Thoracic aorta (tissue), 2 donors: ENCODE measurements around the gene FBXW4. TPM values are rescaled to one million over a fixed set of nuclear protein-coding genes. Genes with fewer than 3 reads are reported as not detected.

Experiments
- ATAC-seq: fragments of 150-250 bp; one replicate; pipeline ENCODE4 v1.8.0; 2017; ENCODE audit warnings: low read depth; ENCODE audit not compliant: insufficient number of reproducible peaks, low FRiP score
- DNase-seq: peaks from one replicate; pipeline ENCODE4 v3.0.0-alpha.2; 2020; ENCODE audit warnings: low spot score
- H3K27ac ChIP-seq, 2 donors: fragments of 200-600 bp; sonication (generic); 1 replicate in 1 of 2; 2 replicates in 1 of 2; pipeline ENCODE4 v1.5.1; 2016; ENCODE audit warnings: mild to moderate bottlenecking in 2 of 2, moderate library complexity in 2 of 2
- H3K27me3 ChIP-seq: fragments of 200-600 bp; sonication (generic); replicated peaks from 2 replicates; pipeline ENCODE4 v1.6.0; 2016; ENCODE audit warnings: mild to moderate bottlenecking; ENCODE audit not compliant: insufficient read depth
- H3K36me3 ChIP-seq: fragments of 200-600 bp; sonication (generic); one replicate; pipeline ENCODE4 v1.5.1; 2016
- H3K4me1 ChIP-seq, 2 donors: fragments of 200-600 bp; sonication (generic); 1 replicate in 1 of 2; 2 replicates in 1 of 2; pipeline versions ENCODE4 v1.5.1 to v1.6.0; 2016; ENCODE audit warnings: low read depth in 2 of 2, mild to moderate bottlenecking in 1 of 2; ENCODE audit not compliant: control insufficient read depth in 1 of 2
- H3K4me3 ChIP-seq: fragments of 200-600 bp; sonication (generic); 2 replicates; pipeline ENCODE4 v1.5.1; 2016; ENCODE audit warnings: mild to moderate bottlenecking
- H3K9me3 ChIP-seq: fragments of 200-600 bp; sonication (generic); 2 replicates; pipeline ENCODE4 v1.5.1; 2016
- CTCF ChIP-seq: fragments of 200-600 bp; sonication (generic); IDR thresholded peaks from one replicate; pipeline ENCODE4 v1.5.1; 2019; ENCODE audit warnings: antibody characterized with exemption
- total RNA-seq, 2 donors: library from RNA; depleted of rRNA; stranded (reverse); fragments of >200 nt; gene quantifications; one replicate each; pipeline versions ENCODE4 v1.1.0 to v1.2.3, GENCODE V29; 2016

Gene FBXW4
- total RNA-seq, 2 donors from 2014 or later: 64.3 to 88.5 TPM

- Histone ChIP-seq H3K9me3 (peaks cover 7% of the 10 kb centered on the region), H3K4me1 (peaks cover 6 to 21% of the 10 kb centered on the region in 2 donors), H3K27ac (no peak overlapping the region), H3K4me3 (no peak overlapping the region), H3K36me3 (no peaks in the 10 kb centered on the region), H3K27me3 (no peaks in the 10 kb centered on the region)
- DNase-seq (no peak), ATAC-seq (no peak)
- TF ChIP-seq CTCF: no peak
Measured at GRCh38 chr10:101571271-101571925, 123.6 kb downstream of the FBXW4 start.

- peaks cover 6 to 25% of the 10 kb centered on the region in 2 donors for H3K4me1 ChIP-seq
- H3K27me3 ChIP-seq: peaks cover 4% of the 10 kb centered on the region
- peak; percentile 31 for TF ChIP-seq CTCF
- H3K4me3 ChIP-seq: peak overlapping the region; percentile 75
- H3K27ac ChIP-seq: no peak overlapping the region
- no peaks in the 10 kb centered on the region for H3K36me3 ChIP-seq
- peak; percentile 15 for ATAC-seq
- DNase-seq: no peak
- H3K9me3 ChIP-seq: peaks cover 7% of the 10 kb centered on the region
Measured at GRCh38 chr10:101570428-101571270, 124.3 kb downstream of the FBXW4 start.

DNA sequence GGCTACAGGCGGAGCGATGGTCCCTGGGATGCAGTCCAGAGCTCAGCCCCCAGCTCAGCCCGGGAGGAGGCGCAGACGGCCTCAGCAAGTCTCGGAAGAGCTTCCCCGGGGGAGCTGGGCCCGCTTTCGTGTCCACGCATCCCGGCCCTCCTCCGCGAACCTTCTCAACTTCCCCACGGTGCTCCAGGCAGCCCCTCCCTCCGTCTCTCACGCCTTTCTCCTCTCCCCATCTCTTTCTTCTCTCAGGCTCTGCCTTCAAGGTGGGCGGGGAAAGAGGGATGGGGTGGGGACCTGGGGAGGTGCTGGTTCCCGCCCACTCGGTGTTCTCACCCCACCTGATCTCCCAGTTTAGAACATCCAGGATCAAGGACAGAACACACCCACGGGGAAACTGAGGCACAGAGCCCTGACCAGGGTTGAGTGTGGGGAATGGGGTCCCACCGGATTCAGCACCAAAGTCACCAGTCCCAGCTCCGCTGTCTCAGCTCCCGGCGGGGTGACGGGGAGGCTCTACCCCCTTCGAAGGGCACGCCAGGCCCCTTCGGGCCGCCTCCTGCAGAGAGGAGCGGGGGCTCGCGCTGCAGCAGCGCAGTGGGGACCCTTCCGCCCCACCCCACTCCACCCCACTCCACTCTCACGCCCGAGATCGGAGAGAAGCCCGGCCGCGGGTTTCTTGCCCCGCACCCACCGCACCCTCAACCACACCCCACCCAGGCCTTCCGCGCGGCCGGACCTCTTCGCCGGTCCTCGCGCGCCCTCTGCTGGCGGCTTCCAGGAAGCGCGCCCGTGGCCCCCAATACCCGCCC is 125.1 kb downstream of the FBXW4 start:
- H3K36me3 ChIP-seq: no peaks in the 10 kb centered on the region
- peak; percentile 98 for TF ChIP-seq CTCF
- peak; percentile 13 for DNase-seq
- H3K27me3 ChIP-seq: peaks cover 12% of the 10 kb centered on the region
- peak; percentile 10 for ATAC-seq
- H3K9me3 ChIP-seq: peaks cover 7% of the 10 kb centered on the region
- H3K4me3 ChIP-seq: peak overlapping the region; percentile 75
- peaks cover 6 to 25% of the 10 kb centered on the region in 2 donors for H3K4me1 ChIP-seq
- H3K27ac ChIP-seq: no peak overlapping the region

DNA sequence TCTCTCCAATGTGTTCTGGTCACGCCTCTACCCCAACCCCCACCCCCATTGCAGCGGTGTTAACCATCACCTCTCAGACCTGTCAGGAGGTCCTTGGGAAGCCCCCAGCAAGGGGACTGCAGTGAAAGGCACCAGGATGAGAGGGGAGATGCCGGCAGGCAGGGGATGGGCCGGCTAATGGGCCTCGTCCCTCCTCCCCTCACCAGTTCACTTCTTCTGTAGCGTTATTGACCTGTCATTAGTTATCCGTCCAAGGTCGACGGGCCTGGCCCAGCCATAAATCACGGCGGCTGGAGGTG is 125.7 kb downstream of the FBXW4 start:
- H3K4me1 ChIP-seq: peaks cover 6 to 25% of the 10 kb centered on the region in 2 donors
- DNase-seq (no peak), ATAC-seq (no peak)
- no peak overlapping the region for H3K4me3 ChIP-seq
- peaks cover 14% of the 10 kb centered on the region for H3K27me3 ChIP-seq
- no peak overlapping the region for H3K27ac ChIP-seq
- no peak for TF ChIP-seq CTCF
- peaks cover 7% of the 10 kb centered on the region for H3K9me3 ChIP-seq
- no peaks in the 10 kb centered on the region for H3K36me3 ChIP-seq
